SKM-1 (cell line): Measurements from ENCODE around the gene EHF.
"Not testable (repeated sequence)": the region's sequence is repeated elsewhere in the genome, so short reads cannot be mapped to it uniquely, and the experiment has no call there.

Experiments used
- DNase-seq: peaks from one replicate; lab custom pipeline; 2025; ENCODE audit not compliant: unreplicated experiment; lab: John Stamatoyannopoulos, UW

EHF gene

GRCh38 chr11:34620820-34621792 is at the start of gene EHF:
Gene EHF (plus strand): TSS chr11:34621093. CDS start chr11:34642631, 21,538 bp downstream.
- no peak for DNase-seq

- no peak for DNase-seq
These were observed 47.4 kb upstream of the EHF start for GRCh38 chr11:34573537-34573936.

GRCh38 chr11:34575261-34575660 is 45.6 kb upstream of the EHF start:
- no peak for DNase-seq

GRCh38 chr11:34575671-34576070 is 45.2 kb upstream of the EHF start:
- DNase-seq, result no peak

- DNase-seq, result no peak
These were observed 44.6 kb upstream of the EHF start for GRCh38 chr11:34576331-34576730.

GRCh38 chr11:34583818-34584217 is 37.1 kb upstream of the EHF start:
- no peak for DNase-seq

- no peak for DNase-seq
These were observed 35.6 kb upstream of the EHF start for GRCh38 chr11:34585304-34585734.

GRCh38 chr11:34585735-34586487 is 35.0 kb upstream of the EHF start:
- peak; percentile 42 for DNase-seq

- DNase-seq, result no peak
These were observed 34.2 kb upstream of the EHF start for GRCh38 chr11:34586488-34587281.

- DNase-seq, result no peak
These were observed 33.6 kb upstream of the EHF start for GRCh38 chr11:34587282-34587677.

GRCh38 chr11:34588023-34588422 is 32.9 kb upstream of the EHF start:
- DNase-seq, result no peak

GRCh38 chr11:34588701-34589100 is 32.2 kb upstream of the EHF start:
- no peak for DNase-seq

- not testable (repeated sequence) for DNase-seq
These were observed 31.7 kb upstream of the EHF start for GRCh38 chr11:34589177-34589576.

GRCh38 chr11:34593085-34593484 is 27.8 kb upstream of the EHF start:
- DNase-seq, result no peak

GRCh38 chr11:34594603-34595002 is 26.3 kb upstream of the EHF start:
- no peak for DNase-seq

- DNase-seq, result no peak
These were observed 25.5 kb upstream of the EHF start for GRCh38 chr11:34595391-34595790.

GRCh38 chr11:34595960-34596644 is 24.8 kb upstream of the EHF start:
- DNase-seq, result no peak

GRCh38 chr11:34599406-34599945 is 21.4 kb upstream of the EHF start:
- no peak for DNase-seq

- DNase-seq, result no peak
These were observed 20.4 kb upstream of the EHF start for GRCh38 chr11:34600339-34601084.

- no peak for DNase-seq
These were observed 19.8 kb upstream of the EHF start for GRCh38 chr11:34601085-34601444.
